CD4-positive, CD25-positive, alpha-beta regulatory T cell (primary cell): Measurements from ENCODE around the gene NATD1. TPM values are rescaled to one million over a fixed set of nuclear protein-coding genes. Genes with fewer than 3 reads are reported as not detected.

ENCODE experiments used
- ATAC-seq, 2 donors: fragments of 150-1000 bp; cut with Tn5 transposase; one replicate each; pipeline ENCODE4 v1.10.0; 2021; ENCODE audit warnings: low read depth in 2 of 2, moderate number of reproducible peaks in 2 of 2, moderate library complexity in 1 of 2
- DNase-seq, 3 donors: peaks; one replicate each; pipeline versions ENCODE4 v3.0.0 to v3.0.0-alpha.2; 2012 to 2022; ENCODE audit warnings: mixed read lengths in 1 of 3
- H3K27ac ChIP-seq: one replicate; pipeline ENCODE4 v1.7.0; 2013; ENCODE audit warnings: mild to moderate bottlenecking, low read length; ENCODE audit not compliant: insufficient read depth, poor library complexity, severe bottlenecking
- H3K27me3 ChIP-seq: one replicate; pipeline ENCODE4 v1.7.0; 2013; ENCODE audit warnings: low read length; ENCODE audit not compliant: control insufficient read depth, insufficient read depth
- H3K36me3 ChIP-seq: one replicate; pipeline ENCODE4 v1.7.0; 2013; ENCODE audit warnings: mild to moderate bottlenecking, low read length, moderate library complexity; ENCODE audit not compliant: control insufficient read depth, insufficient read depth
- H3K4me1 ChIP-seq: 2 replicates; pipeline ENCODE4 v1.7.0; 2013; ENCODE audit warnings: mild to moderate bottlenecking, low read length; ENCODE audit not compliant: insufficient read depth, control insufficient read depth, poor library complexity, severe bottlenecking
- H3K4me3 ChIP-seq: one replicate; pipeline ENCODE4 v1.7.0; 2013; ENCODE audit warnings: low read depth, mild to moderate bottlenecking, low read length, moderate library complexity
- H3K9me3 ChIP-seq, 2 experiments: 1 replicate in 1 of 2; 2 replicates in 1 of 2; pipeline ENCODE4 v1.7.0; 2013; ENCODE audit warnings: low read length in 2 of 2, mild to moderate bottlenecking in 1 of 2, moderate library complexity in 1 of 2; ENCODE audit not compliant: control insufficient read depth in 2 of 2
- H3K27ac Mint-ChIP-seq, 3 donors: one replicate each; pipeline ENCODE4 v1.8.0; 2020 to 2022; ENCODE audit warnings: mild to moderate bottlenecking in 3 of 3, mixed read lengths in 3 of 3, moderate library complexity in 2 of 3
- H3K27me3 Mint-ChIP-seq: one replicate; pipeline ENCODE4 v1.8.0; 2022; ENCODE audit warnings: mild to moderate bottlenecking, mixed read lengths
- H3K36me3 Mint-ChIP-seq: one replicate; pipeline ENCODE4 v1.8.0; 2020; ENCODE audit warnings: mixed read lengths
- H3K4me1 Mint-ChIP-seq, 4 donors: one replicate each; pipeline ENCODE4 v1.8.0; 2020 to 2022; ENCODE audit warnings: mixed read lengths in 4 of 4, mild to moderate bottlenecking in 1 of 4
- H3K4me3 Mint-ChIP-seq, 4 donors: one replicate each; pipeline ENCODE4 v1.8.0; 2020 to 2022; ENCODE audit warnings: mild to moderate bottlenecking in 4 of 4, mixed read lengths in 4 of 4, moderate library complexity in 3 of 4
- H3K9me3 Mint-ChIP-seq, 7 donors: one replicate each; pipeline ENCODE4 v1.8.0; 2020 to 2022; ENCODE audit warnings: mixed read lengths in 7 of 7, mild to moderate bottlenecking in 3 of 7, moderate library complexity in 2 of 7
- polyA plus RNA-seq, 4 donors: library from polyadenylated mRNA; unstranded; fragments of 300-500 nt; fragmentation: Illumina TruSeq; gene quantifications; one replicate each; pipeline ENCODE4 v1.2.3, GENCODE V29; 2021
- total RNA-seq: library from RNA; stranded (reverse); gene quantifications from one replicate; pipeline ENCODE4 v1.2.3, GENCODE V29; 2022

Gene NATD1
- total and polyA plus RNA-seq, 5 donors from 2014 or later, result 2.8 to 12.7 (median 2.9) TPM

DNA sequence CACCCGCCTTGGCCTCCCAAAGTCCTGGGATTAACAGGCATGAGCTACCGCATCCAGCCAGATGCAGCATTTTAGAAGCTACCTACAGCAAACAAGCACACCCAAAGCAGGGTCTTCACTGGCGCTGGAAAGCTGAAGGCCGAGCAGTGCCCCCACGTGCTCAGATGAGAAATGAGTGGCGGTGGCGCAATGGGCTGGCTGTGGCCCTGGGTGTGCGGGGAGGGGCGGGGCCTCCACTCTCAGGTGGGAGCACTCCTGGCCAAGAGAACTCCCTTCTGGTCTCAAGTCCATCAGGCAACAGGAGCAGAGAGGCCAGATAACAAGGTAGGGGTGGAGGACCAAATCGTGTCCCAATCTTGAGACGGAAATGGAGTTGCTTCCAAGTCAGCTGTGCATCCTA, 51.3 kb downstream of the NATD1 start:
- Mint-ChIP-seq H3K4me1 (peaks cover 0 to 40% (median 19%) of the 10 kb centered on the region in 4 donors), H3K4me3 (no peak overlapping the region), H3K27ac (no peak overlapping the region), H3K9me3 (no peaks in the 10 kb centered on the region), H3K27me3 (no peaks in the 10 kb centered on the region), H3K36me3 (peaks cover 17% of the 10 kb centered on the region)
- ATAC-seq (no peak), DNase-seq (no peak)
- H3K4me3 ChIP-seq, result no peak overlapping the region
- H3K36me3 ChIP-seq, result peaks cover 33% of the 10 kb centered on the region
- no peak overlapping the region for H3K27ac ChIP-seq
- no peaks in the 10 kb centered on the region for H3K9me3 ChIP-seq
- H3K4me1 ChIP-seq, result peaks cover 9% of the 10 kb centered on the region
- H3K27me3 ChIP-seq, result no peaks in the 10 kb centered on the region

DNA sequence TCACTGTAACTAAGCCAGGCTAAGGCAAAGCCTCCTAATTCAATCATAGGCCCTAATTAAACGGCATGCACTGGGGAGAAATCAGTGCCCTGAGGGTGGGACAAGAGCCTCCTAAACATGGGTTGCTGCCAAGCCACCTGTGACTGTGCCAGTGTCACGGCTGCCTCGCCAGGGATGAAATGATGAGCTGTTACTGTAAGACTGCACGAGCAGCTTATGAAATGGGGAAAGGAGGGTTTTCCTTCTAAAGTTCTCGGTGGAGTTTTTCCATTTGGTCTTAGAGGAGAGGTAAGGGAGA, 52.0 kb downstream of the NATD1 start:
- peaks cover 22% of the 10 kb centered on the region for H3K36me3 Mint-ChIP-seq
- Histone ChIP-seq H3K9me3 (no peaks in the 10 kb centered on the region), H3K4me3 (no peak overlapping the region), H3K27ac (no peak overlapping the region), H3K4me1 (peaks cover 4% of the 10 kb centered on the region), H3K36me3 (peaks cover 36% of the 10 kb centered on the region), H3K27me3 (no peaks in the 10 kb centered on the region)
- peaks cover 0 to 40% (median 21%) of the 10 kb centered on the region in 4 donors for H3K4me1 Mint-ChIP-seq
- H3K27ac Mint-ChIP-seq, result peak overlapping the region; percentile 45 to 82 (median 51)
- DNase-seq (no peak), ATAC-seq (no peak)
- H3K4me3 Mint-ChIP-seq, result peak overlapping the region in 1 of 4 donors; percentile 24
- no peaks in the 10 kb centered on the region for H3K27me3 Mint-ChIP-seq
- H3K9me3 Mint-ChIP-seq, result no peaks in the 10 kb centered on the region

DNA sequence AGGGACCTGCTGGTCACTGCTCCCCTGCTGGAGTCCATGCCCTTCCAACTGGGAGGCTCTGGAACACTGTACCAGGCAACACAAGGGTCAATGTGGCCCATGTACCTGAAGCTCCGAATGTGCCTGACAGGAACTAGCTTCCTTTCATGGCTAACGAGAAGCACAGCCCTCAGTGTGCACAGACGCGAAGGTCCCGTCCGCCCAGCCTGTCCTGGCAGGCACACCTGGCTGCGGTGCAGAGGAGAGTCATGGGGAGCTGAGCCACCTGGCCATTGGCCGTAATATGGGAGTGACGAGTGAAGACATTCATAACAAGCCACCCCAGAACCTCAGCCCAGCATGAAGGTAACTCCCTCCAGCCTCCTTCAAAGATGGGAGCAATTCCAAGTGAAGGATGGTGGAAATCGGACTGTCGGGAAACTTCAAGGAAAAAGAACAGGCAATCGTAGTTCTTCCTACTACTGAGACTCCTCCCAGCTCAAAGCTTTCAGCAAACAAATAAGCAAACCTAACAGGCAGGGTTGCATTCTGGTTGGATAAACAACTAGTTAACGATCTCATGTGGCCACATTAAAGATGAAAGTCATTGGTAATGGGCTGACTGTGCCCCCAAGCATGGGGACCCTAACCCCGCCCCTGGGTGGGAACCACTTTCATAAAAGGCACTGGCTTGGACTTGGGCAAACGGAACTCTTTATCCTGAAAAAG, 52.5 kb downstream of the NATD1 start:
- Histone ChIP-seq H3K4me3 (no peak overlapping the region), H3K4me1 (peaks cover 4% of the 10 kb centered on the region), H3K9me3 (no peaks in the 10 kb centered on the region), H3K36me3 (peaks cover 40% of the 10 kb centered on the region), H3K27me3 (no peaks in the 10 kb centered on the region), H3K27ac (no peak overlapping the region)
- H3K36me3 Mint-ChIP-seq, result peaks cover 22% of the 10 kb centered on the region
- peak overlapping the region in 1 of 4 donors; percentile 24 for H3K4me3 Mint-ChIP-seq
- peaks cover 0 to 38% (median 17%) of the 10 kb centered on the region in 4 donors for H3K4me1 Mint-ChIP-seq
- no peak for DNase-seq
- peak overlapping the region in 1 of 3 donors; percentile 45 for H3K27ac Mint-ChIP-seq
- no peaks in the 10 kb centered on the region for H3K27me3 Mint-ChIP-seq
- H3K9me3 Mint-ChIP-seq, result no peaks in the 10 kb centered on the region
- ATAC-seq, result no peak

DNA sequence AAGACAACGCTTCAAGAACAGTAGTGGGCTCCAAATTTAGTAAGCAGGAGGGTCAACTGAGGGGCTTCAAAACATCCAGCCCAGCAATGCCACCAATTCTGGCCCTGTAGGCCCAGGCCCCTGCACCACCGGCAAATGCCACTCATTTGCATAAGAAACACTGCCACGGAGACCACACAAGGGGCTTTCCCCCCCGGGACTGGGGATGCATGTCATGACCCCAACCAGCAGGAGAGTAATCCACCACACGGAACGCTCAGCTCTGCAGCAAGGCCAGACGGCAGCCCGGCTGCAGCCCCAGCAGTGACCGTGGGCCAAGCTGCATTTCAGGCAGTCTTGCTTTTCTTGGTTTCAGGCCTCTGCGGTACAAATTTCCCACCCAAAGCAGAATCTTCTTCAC, 53.4 kb downstream of the NATD1 start:
- H3K27ac Mint-ChIP-seq, result no peak overlapping the region
- ATAC-seq, result no peak
- Histone ChIP-seq H3K36me3 (peaks cover 37% of the 10 kb centered on the region), H3K9me3 (no peaks in the 10 kb centered on the region), H3K4me1 (no peaks in the 10 kb centered on the region), H3K27ac (no peak overlapping the region), H3K27me3 (no peaks in the 10 kb centered on the region), H3K4me3 (no peak overlapping the region)
- peaks cover 22% of the 10 kb centered on the region for H3K36me3 Mint-ChIP-seq
- no peak overlapping the region for H3K4me3 Mint-ChIP-seq
- no peaks in the 10 kb centered on the region for H3K9me3 Mint-ChIP-seq
- H3K27me3 Mint-ChIP-seq, result no peaks in the 10 kb centered on the region
- peaks cover 0 to 30% (median 11%) of the 10 kb centered on the region in 4 donors for H3K4me1 Mint-ChIP-seq
- DNase-seq, result no peak

DNA sequence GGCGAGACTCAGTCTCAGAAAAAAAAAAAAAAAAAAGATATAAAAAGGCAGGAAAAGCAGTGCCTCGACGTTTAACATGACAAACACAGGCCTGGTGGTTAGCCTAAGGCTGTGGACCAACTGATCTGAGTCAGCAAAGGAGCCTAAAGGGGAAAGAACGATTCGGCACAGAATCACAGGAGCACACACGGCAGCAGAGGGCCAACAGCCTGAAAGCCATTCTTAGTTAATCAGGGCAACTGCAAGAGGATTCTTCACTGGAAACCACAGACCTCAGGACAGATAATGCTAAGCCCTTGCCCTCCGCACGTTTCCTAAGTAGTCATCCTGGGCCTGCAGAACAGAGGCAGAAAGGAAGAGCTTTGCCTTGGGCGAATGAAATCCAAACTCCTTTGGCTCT, 53.9 kb downstream of the NATD1 start:
- peaks cover 26% of the 10 kb centered on the region for H3K36me3 Mint-ChIP-seq
- no peaks in the 10 kb centered on the region for H3K27me3 Mint-ChIP-seq
- Histone ChIP-seq H3K27ac (no peak overlapping the region), H3K36me3 (peaks cover 34% of the 10 kb centered on the region), H3K4me1 (no peaks in the 10 kb centered on the region), H3K9me3 (no peaks in the 10 kb centered on the region), H3K27me3 (no peaks in the 10 kb centered on the region), H3K4me3 (no peak overlapping the region)
- no peaks in the 10 kb centered on the region for H3K9me3 Mint-ChIP-seq
- H3K4me1 Mint-ChIP-seq, result peaks cover 0 to 27% (median 10%) of the 10 kb centered on the region in 4 donors
- ATAC-seq (no peak), DNase-seq (no peak)
- H3K27ac Mint-ChIP-seq, result no peak overlapping the region
- H3K4me3 Mint-ChIP-seq, result no peak overlapping the region

DNA sequence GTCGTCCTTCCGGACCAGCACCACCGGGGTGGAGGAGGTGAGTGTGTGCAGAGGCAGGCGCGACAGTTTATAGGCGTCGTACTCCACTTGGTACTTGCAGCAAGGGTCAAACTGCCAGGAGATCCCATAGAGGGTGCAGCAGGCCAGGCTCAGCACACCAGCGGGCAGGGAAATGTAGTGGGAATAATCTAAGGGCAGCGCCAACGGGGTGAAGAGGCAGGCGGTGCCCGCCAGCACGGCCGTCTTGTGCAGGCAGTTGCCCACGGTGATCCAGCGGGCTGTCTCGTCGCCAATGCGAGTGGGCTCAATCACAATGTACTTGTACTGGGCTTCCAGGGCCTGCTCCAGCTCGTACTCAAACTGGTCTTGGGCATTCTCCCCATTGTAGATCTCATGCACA, 54.8 kb downstream of the NATD1 start:
- Histone ChIP-seq H3K9me3 (no peaks in the 10 kb centered on the region), H3K4me3 (no peak overlapping the region), H3K4me1 (no peaks in the 10 kb centered on the region), H3K36me3 (peaks cover 34% of the 10 kb centered on the region), H3K27ac (no peak overlapping the region), H3K27me3 (no peaks in the 10 kb centered on the region)
- peaks cover 0 to 25% (median 9%) of the 10 kb centered on the region in 4 donors for H3K4me1 Mint-ChIP-seq
- H3K27ac Mint-ChIP-seq, result peak overlapping the region in 1 of 3 donors; percentile 53
- no peaks in the 10 kb centered on the region for H3K9me3 Mint-ChIP-seq
- H3K36me3 Mint-ChIP-seq, result peaks cover 30% of the 10 kb centered on the region
- no peak for ATAC-seq
- H3K27me3 Mint-ChIP-seq, result no peaks in the 10 kb centered on the region
- H3K4me3 Mint-ChIP-seq, result no peak overlapping the region
- no peak for DNase-seq

DNA sequence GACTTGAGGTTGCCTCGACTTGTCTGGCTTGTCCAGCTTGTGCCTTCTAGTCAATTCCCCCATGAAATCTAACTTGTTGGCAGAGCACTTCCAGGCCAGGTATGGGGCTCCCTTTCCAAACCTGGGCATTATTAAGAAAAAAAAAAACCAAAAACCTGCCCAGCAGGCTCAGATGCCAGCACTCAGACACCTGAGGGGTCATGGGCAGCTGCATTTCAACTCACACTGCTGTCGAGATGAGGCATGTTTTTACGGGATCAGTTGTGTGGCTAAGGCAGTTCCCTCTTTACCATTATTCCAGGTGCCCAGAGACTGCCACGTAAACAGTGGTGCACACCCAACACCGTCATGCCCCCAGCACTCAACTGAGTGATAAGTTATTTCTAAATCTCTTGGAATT, 57.1 kb downstream of the NATD1 start:
- H3K4me3 Mint-ChIP-seq, result no peak overlapping the region
- H3K4me1 Mint-ChIP-seq, result peaks cover 0 to 17% (median 7%) of the 10 kb centered on the region in 4 donors
- DNase-seq (no peak), ATAC-seq (no peak)
- no peaks in the 10 kb centered on the region for H3K4me1 ChIP-seq
- peaks cover 32% of the 10 kb centered on the region for H3K36me3 Mint-ChIP-seq
- no peaks in the 10 kb centered on the region for H3K9me3 ChIP-seq
- H3K27me3 Mint-ChIP-seq, result no peaks in the 10 kb centered on the region
- no peak overlapping the region for H3K27ac ChIP-seq
- no peaks in the 10 kb centered on the region for H3K9me3 Mint-ChIP-seq
- no peaks in the 10 kb centered on the region for H3K27me3 ChIP-seq
- no peak overlapping the region for H3K27ac Mint-ChIP-seq
- no peak overlapping the region for H3K4me3 ChIP-seq
- H3K36me3 ChIP-seq, result peaks cover 27% of the 10 kb centered on the region

DNA sequence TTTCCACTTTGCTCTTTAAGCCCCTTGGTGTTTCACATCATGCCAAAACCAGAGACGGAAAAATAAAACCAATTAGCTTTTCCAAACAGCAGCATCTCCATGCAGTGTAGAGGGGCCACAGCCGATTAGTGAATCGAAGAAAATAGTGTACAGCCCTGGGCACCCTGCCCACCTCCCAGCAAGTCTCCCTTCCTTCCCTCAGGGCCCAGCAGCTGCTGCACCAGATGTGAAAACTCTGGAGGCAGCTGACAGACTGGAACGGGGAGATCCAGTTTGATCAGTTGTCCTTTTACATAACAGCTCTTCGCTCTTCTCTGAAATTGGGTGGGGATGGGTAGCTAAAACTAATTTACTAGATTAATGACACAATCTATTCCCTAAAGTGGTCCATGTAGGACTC, 58.5 kb downstream of the NATD1 start:
- DNase-seq (no peak), ATAC-seq (no peak)
- H3K4me3 ChIP-seq, result no peak overlapping the region
- Mint-ChIP-seq H3K4me1 (peaks cover 0 to 11% (median 4%) of the 10 kb centered on the region in 4 donors), H3K36me3 (peaks cover 39% of the 10 kb centered on the region), H3K4me3 (no peak overlapping the region), H3K27me3 (no peaks in the 10 kb centered on the region), H3K27ac (peak overlapping the region; percentile 17 to 65 (median 33)), H3K9me3 (no peaks in the 10 kb centered on the region)
- H3K27ac ChIP-seq, result no peak overlapping the region
- no peaks in the 10 kb centered on the region for H3K9me3 ChIP-seq
- H3K27me3 ChIP-seq, result no peaks in the 10 kb centered on the region
- no peaks in the 10 kb centered on the region for H3K4me1 ChIP-seq
- peaks cover 35% of the 10 kb centered on the region for H3K36me3 ChIP-seq
